ENCODE data around the gene SEMA3E. TPM values are rescaled to one million over a fixed set of nuclear protein-coding genes. Genes with fewer than 3 reads are reported as not detected.
"Not testable (repeated sequence)": the region's sequence is repeated elsewhere in the genome, so short reads cannot be mapped to it uniquely, and the experiment has no call there.

SEMA3E gene
- total RNA-seq, 1 donor from 2014 or later: 0.35 TPM

GRCh38 chr7:83469076-83469475 lies 179.9 kb downstream of the SEMA3E start:
- H3K4me3 ChIP-seq (ENCODE audit: low read depth, low read length): no peak overlapping the region
- TF ChIP-seq CTCF (conservative IDR thresholded peaks at IDR 0.05; ENCODE audit: low read depth, low read length): no peak
- no peak for DNase-seq (ENCODE audit: low read depth)

- H3K4me3 ChIP-seq (ENCODE audit: low read depth, low read length): no peak overlapping the region
- peak; percentile 98 for DNase-seq (ENCODE audit: low read depth)
- TF ChIP-seq CTCF (conservative IDR thresholded peaks at IDR 0.05; ENCODE audit: low read depth, low read length): peak; percentile 21
Measured at GRCh38 chr7:83468251-83468739, 180.6 kb downstream of the SEMA3E start.

GRCh38 chr7:83467493-83467892 lies 181.4 kb downstream of the SEMA3E start:
- no peak for DNase-seq (ENCODE audit: low read depth)
- no peak overlapping the region for H3K4me3 ChIP-seq (ENCODE audit: low read depth, low read length)
- no peak for TF ChIP-seq CTCF (conservative IDR thresholded peaks at IDR 0.05; ENCODE audit: low read depth, low read length)

GRCh38 chr7:83466956-83467355 lies 182.0 kb downstream of the SEMA3E start:
- no peak for TF ChIP-seq CTCF (conservative IDR thresholded peaks at IDR 0.05; ENCODE audit: low read depth, low read length)
- DNase-seq (ENCODE audit: low read depth): no peak
- no peak overlapping the region for H3K4me3 ChIP-seq (ENCODE audit: low read depth, low read length)

- DNase-seq (ENCODE audit: low read depth): no peak
- no peak for TF ChIP-seq CTCF (conservative IDR thresholded peaks at IDR 0.05; ENCODE audit: low read depth, low read length)
- H3K4me3 ChIP-seq (ENCODE audit: low read depth, low read length): no peak overlapping the region
Measured at GRCh38 chr7:83466187-83466923, 182.6 kb downstream of the SEMA3E start.

- no peak for DNase-seq (ENCODE audit: low read depth)
- no peak overlapping the region for H3K4me3 ChIP-seq (ENCODE audit: low read depth, low read length)
- TF ChIP-seq CTCF (conservative IDR thresholded peaks at IDR 0.05; ENCODE audit: low read depth, low read length): no peak
Measured at GRCh38 chr7:83465643-83466042, 183.3 kb downstream of the SEMA3E start.

- not testable (repeated sequence) for DNase-seq (ENCODE audit: low read depth); H3K4me3 ChIP-seq (ENCODE audit: low read depth, low read length)
Measured at GRCh38 chr7:83461820-83462219, 187.1 kb downstream of the SEMA3E start.

- DNase-seq (ENCODE audit: low read depth); H3K4me3 ChIP-seq (ENCODE audit: low read depth, low read length): not testable (repeated sequence)
Measured at GRCh38 chr7:83459930-83460653, 188.8 kb downstream of the SEMA3E start.

- H3K4me3 ChIP-seq (ENCODE audit: low read depth, low read length); DNase-seq (ENCODE audit: low read depth): not testable (repeated sequence)
Measured at GRCh38 chr7:83459101-83459929, 189.6 kb downstream of the SEMA3E start.
